ENCODE measurements around the gene LFNG.

LFNG gene

GRCh38 chr7:2525658-2526630 lies 6.4 kb downstream of the LFNG start:
- H3K4me3 ChIP-seq (ENCODE audit: low read length) = no peak overlapping the region
- TF ChIP-seq, protein P1, sequence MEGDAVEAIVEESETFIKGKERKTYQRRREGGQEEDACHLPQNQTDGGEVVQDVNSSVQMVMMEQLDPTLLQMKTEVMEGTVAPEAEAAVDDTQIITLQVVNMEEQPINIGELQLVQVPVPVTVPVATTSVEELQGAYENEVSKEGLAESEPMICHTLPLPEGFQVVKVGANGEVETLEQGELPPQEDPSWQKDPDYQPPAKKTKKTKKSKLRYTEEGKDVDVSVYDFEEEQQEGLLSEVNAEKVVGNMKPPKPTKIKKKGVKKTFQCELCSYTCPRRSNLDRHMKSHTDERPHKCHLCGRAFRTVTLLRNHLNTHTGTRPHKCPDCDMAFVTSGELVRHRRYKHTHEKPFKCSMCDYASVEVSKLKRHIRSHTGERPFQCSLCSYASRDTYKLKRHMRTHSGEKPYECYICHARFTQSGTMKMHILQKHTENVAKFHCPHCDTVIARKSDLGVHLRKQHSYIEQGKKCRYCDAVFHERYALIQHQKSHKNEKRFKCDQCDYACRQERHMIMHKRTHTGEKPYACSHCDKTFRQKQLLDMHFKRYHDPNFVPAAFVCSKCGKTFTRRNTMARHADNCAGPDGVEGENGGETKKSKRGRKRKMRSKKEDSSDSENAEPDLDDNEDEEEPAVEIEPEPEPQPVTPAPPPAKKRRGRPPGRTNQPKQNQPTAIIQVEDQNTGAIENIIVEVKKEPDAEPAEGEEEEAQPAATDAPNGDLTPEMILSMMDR (conservative IDR thresholded peaks at IDR 0.05; ENCODE audit: low read depth, low read length) = no peak

GRCh38 chr7:2526659-2527504 lies 7.3 kb downstream of the LFNG start:
- TF ChIP-seq, protein P1 (conservative IDR thresholded peaks at IDR 0.05; ENCODE audit: low read depth, low read length) = no peak
- no peak overlapping the region for H3K4me3 ChIP-seq (ENCODE audit: low read length)
- DNase-seq (ENCODE audit: low read depth) = no peak

More at GRCh38 chr7:2525658-2526630, 6.4 kb downstream of the LFNG start:
- no peak for DNase-seq (ENCODE audit: low read depth)

- DNase-seq (ENCODE audit: low read depth) = no peak
- TF ChIP-seq, protein P1 (conservative IDR thresholded peaks at IDR 0.05; ENCODE audit: low read depth, low read length) = no peak
- no peak overlapping the region for H3K4me3 ChIP-seq (ENCODE audit: low read length)
Observed at GRCh38 chr7:2527505-2528467, 8.2 kb downstream of the LFNG start.

GRCh38 chr7:2528481-2529095 lies 9.0 kb downstream of the LFNG start:
- TF ChIP-seq, protein P1 (conservative IDR thresholded peaks at IDR 0.05; ENCODE audit: low read depth, low read length) = no peak
- H3K4me3 ChIP-seq (ENCODE audit: low read length) = no peak overlapping the region
- no peak for DNase-seq (ENCODE audit: low read depth)

GRCh38 chr7:2529161-2530070 lies 9.8 kb downstream of the LFNG start:
- DNase-seq (ENCODE audit: low read depth) = no peak
- TF ChIP-seq, protein P1 (conservative IDR thresholded peaks at IDR 0.05; ENCODE audit: low read depth, low read length) = no peak
- H3K4me3 ChIP-seq (ENCODE audit: low read length) = no peak overlapping the region
